ENCODE results near the gene TMCC3. TPM values are rescaled to one million over a fixed set of nuclear protein-coding genes. Genes with fewer than 3 reads are reported as not detected.

Gene TMCC3
- total RNA-seq, 1 experiment from 2014 or later = 0.92 TPM

GRCh38 chr12:94689646-94690036, 39.3 kb upstream of the TMCC3 start:
- Histone ChIP-seq H3K27me3 (ENCODE audit: control insufficient read depth, insufficient read depth, low read length) (peaks cover 3% of the 10 kb centered on the region), H3K36me3 (ENCODE audit: control insufficient read depth, insufficient read depth, low read length) (no peaks in the 10 kb centered on the region), H3K27ac (ENCODE audit: low read length) (no peak overlapping the region), H3K4me3 (ENCODE audit: low read depth in 2 of 2, low read length in 2 of 2) (no peak overlapping the region), H3K9me3 (ENCODE audit: control insufficient read depth, insufficient read depth, low read depth, low read length) (no peaks in the 10 kb centered on the region), H3K4me1 (ENCODE audit: control insufficient read depth, insufficient read depth, low read length) (no peaks in the 10 kb centered on the region)
- no TSS peak for BruUV-seq (replicated peaks)
- ATAC-seq = no peak
- no peak for TF ChIP-seq REST (IDR thresholded peaks at IDR 0.05; ENCODE audit: insufficient read depth in 1 of 2, low read depth in 2 of 2, low read length in 1 of 2)
- no peak for TF ChIP-seq POLR2AphosphoS5 (IDR thresholded peaks at IDR 0.05; ENCODE audit: low read depth, low read length)
- no peak for TF ChIP-seq CTCF (IDR thresholded peaks at IDR 0.05)
- no peak for TF ChIP-seq SIN3A (IDR thresholded peaks at IDR 0.05; ENCODE audit: borderline replicate concordance, insufficient read depth, low read depth, low read length)
- no peak for TF ChIP-seq TCF7L2 (IDR thresholded peaks at IDR 0.05; ENCODE audit: low read depth, low read length)
- no peak for DNase-seq (ENCODE audit: low read depth, low spot score)
- intact Hi-C loops (cut with micrococcal nuclease; ENCODE audit: unreplicated experiment) = no loop called here
- ChIA-PET POLR2A (no interaction called here), CTCF (no interaction called here)
- in situ Hi-C loops (cut with HindIII; ENCODE audit: low pct_unique_long_range_greater_than_20kb, low sequenced_read_pairs) = no loop called here

- H3K4me1 ChIP-seq (ENCODE audit: control insufficient read depth, insufficient read depth, low read length) = no peaks in the 10 kb centered on the region
- POLR2A ChIA-PET = no interaction called here
- TF ChIP-seq CTCF (IDR thresholded peaks at IDR 0.05) (no peak), SIN3A (IDR thresholded peaks at IDR 0.05; ENCODE audit: borderline replicate concordance, insufficient read depth, low read depth, low read length) (no peak)
- no TSS peak for BruUV-seq (replicated peaks)
- intact Hi-C loops (cut with micrococcal nuclease; ENCODE audit: unreplicated experiment) = no loop called here
- ATAC-seq (no peak), DNase-seq (ENCODE audit: low read depth, low spot score) (no peak)
- no peaks in the 10 kb centered on the region for H3K36me3 ChIP-seq (ENCODE audit: control insufficient read depth, insufficient read depth, low read length)
- H3K4me3 ChIP-seq (ENCODE audit: low read depth in 2 of 2, low read length in 2 of 2) = no peak overlapping the region
- H3K27me3 ChIP-seq (ENCODE audit: control insufficient read depth, insufficient read depth, low read length) = peaks cover 3% of the 10 kb centered on the region
- H3K27ac ChIP-seq (ENCODE audit: low read length) = no peak overlapping the region
- CTCF ChIA-PET = no interaction called here
- in situ Hi-C loops (cut with HindIII; ENCODE audit: low pct_unique_long_range_greater_than_20kb, low sequenced_read_pairs) = no loop called here
- no peaks in the 10 kb centered on the region for H3K9me3 ChIP-seq (ENCODE audit: control insufficient read depth, insufficient read depth, low read depth, low read length)
Observed at GRCh38 chr12:94689002-94689645, 38.8 kb upstream of the TMCC3 start.

Data from Panc1 (cell line).